HepG2 (cell line): ENCODE measurements around the gene TAF11. TPM values are rescaled to one million over a fixed set of nuclear protein-coding genes. Genes with fewer than 3 reads are reported as not detected.
A peak's percentile ranks its signal among the peaks of the same experiment; 100 is the strongest.

ENCODE experiments used
- BRD4 ChIP-seq: sonication (generic); formaldehyde crosslinking; IDR thresholded peaks from 2 replicates; pipeline ENCODE4 v1.4.0; 2020; ENCODE audit warnings: missing genetic modification reagents
- CCAR2 ChIP-seq: fragments of 200-400 bp; formaldehyde crosslinking; optimal IDR thresholded peaks from 2 replicates; pipeline ENCODE3; 2018; ENCODE audit warnings: low read depth, mild to moderate bottlenecking, low read length, moderate library complexity
- FOSL1 ChIP-seq: sonication (generic); formaldehyde crosslinking; IDR thresholded peaks from 2 replicates; pipeline ENCODE4 v1.9.0; 2021; ENCODE audit warnings: missing genetic modification reagents, borderline replicate concordance
- GZF1 ChIP-seq: sonication (generic); formaldehyde crosslinking; IDR thresholded peaks from 2 replicates; pipeline ENCODE4 v1.5.1; 2020; ENCODE audit warnings: mild to moderate bottlenecking, missing genetic modification reagents
- MTA1 ChIP-seq: sonication (generic); formaldehyde crosslinking; IDR thresholded peaks from 2 replicates; pipeline ENCODE4 v1.4.0; 2020; ENCODE audit warnings: missing genetic modification reagents, mild to moderate bottlenecking, borderline replicate concordance
- PCBP1 ChIP-seq: fragments of 200-400 bp; formaldehyde crosslinking; IDR thresholded peaks from 2 replicates; pipeline ENCODE4 v1.6.1; 2017; ENCODE audit warnings: mild to moderate bottlenecking, low read depth, low read length, borderline replicate concordance
- RFX3 ChIP-seq: IDR thresholded peaks from 2 replicates; pipeline ENCODE4 v1.6.1; 2016; ENCODE audit warnings: missing biosample characterization, missing genetic modification reagents
- SOX5 ChIP-seq: IDR thresholded peaks from 2 replicates; pipeline ENCODE4 v1.6.1; 2016; ENCODE audit warnings: borderline replicate concordance
- YY1 ChIP-seq: IDR thresholded peaks from 2 replicates; pipeline ENCODE4 v1.6.1; 2011; ENCODE audit warnings: low read length, low read depth, moderate library complexity, mild to moderate bottlenecking; ENCODE audit not compliant: insufficient read depth, insufficient replicate concordance
- ZBTB38 ChIP-seq: sonication (generic); formaldehyde crosslinking; IDR thresholded peaks from 2 replicates; pipeline ENCODE4 v1.5.1; 2020; ENCODE audit warnings: mild to moderate bottlenecking, missing genetic modification reagents
- ZEB1 ChIP-seq: IDR thresholded peaks from 2 replicates; pipeline ENCODE4 v1.6.1; 2012; ENCODE audit warnings: mild to moderate bottlenecking, low read depth, inconsistent platforms; ENCODE audit not compliant: insufficient replicate concordance
- ZMYM3 ChIP-seq: sonication (generic); formaldehyde crosslinking; IDR thresholded peaks from 2 replicates; pipeline ENCODE4 v1.5.1; 2020; ENCODE audit warnings: mild to moderate bottlenecking, missing genetic modification reagents
- ZNF251 ChIP-seq: sonication (generic); formaldehyde crosslinking; IDR thresholded peaks from 2 replicates; pipeline ENCODE4 v1.9.0; 2021; ENCODE audit warnings: mild to moderate bottlenecking, missing genetic modification reagents
- ZNF253 ChIP-seq: sonication (generic); formaldehyde crosslinking; IDR thresholded peaks from 2 replicates; pipeline ENCODE4 v1.8.0; 2022; ENCODE audit warnings: mild to moderate bottlenecking, missing genetic modification reagents, borderline replicate concordance
- ZNF589 ChIP-seq: sonication (generic); formaldehyde crosslinking; conservative IDR thresholded peaks from 2 replicates; pipeline ENCODE4 v1.8.0; 2022; ENCODE audit warnings: mild to moderate bottlenecking, moderate library complexity, missing genetic modification reagents
- polyA plus RNA-seq, 8 experiments: library from polyadenylated mRNA; depleted of rRNA in 3 of 8; stranded (reverse) in 7 of 8; unstranded in 1 of 8; fragments of >200 nt; fragmentation: Illumina TruSeq in 4 of 8; extraction: Trizol in 4 of 8; gene quantifications; 2 replicates each; pipeline versions ENCODE4 v1.2.1 to v1.2.3, GENCODE V29; 2011 to 2016; ENCODE audit warnings: low read depth in 4 of 8, missing spikeins in 1 of 8, mixed read lengths in 1 of 8; ENCODE audit not compliant: insufficient read depth in 1 of 8
- total RNA-seq, 5 experiments: library from RNA; depleted of rRNA; stranded (reverse); fragments of >200 nt; fragmentation: Illumina TruSeq; extraction: Trizol; gene quantifications; 2 replicates each; pipeline ENCODE4 v1.2.3, GENCODE V29; 2016; ENCODE audit warnings: low read depth in 1 of 5
- TF ChIP-seq, protein P1 (sequence below): sonication (generic); formaldehyde crosslinking; IDR thresholded peaks from 2 replicates; pipeline ENCODE4 v1.4.0; 2020; ENCODE audit warnings: low read depth, mild to moderate bottlenecking, missing genetic modification reagents
- TF ChIP-seq, protein P2 (sequence below): sonication (generic); formaldehyde crosslinking; IDR thresholded peaks from 2 replicates; pipeline ENCODE4; 2020; ENCODE audit warnings: missing genetic modification reagents, mild to moderate bottlenecking, borderline replicate concordance
- TF ChIP-seq, protein P3 (sequence below): sonication (generic); formaldehyde crosslinking; IDR thresholded peaks from 2 replicates; pipeline ENCODE4 v1.8.0; 2022; ENCODE audit warnings: mild to moderate bottlenecking, missing genetic modification reagents
- TF ChIP-seq, protein P4 (sequence below): IDR thresholded peaks from 2 replicates; pipeline ENCODE4 v1.6.1; 2018; ENCODE audit warnings: missing genetic modification reagents, mild to moderate bottlenecking, missing compliant biosample characterization
- TF ChIP-seq, protein P5 (sequence below): sonication (generic); formaldehyde crosslinking; IDR thresholded peaks from 2 replicates; pipeline ENCODE4 v1.4.0; 2020; ENCODE audit warnings: missing genetic modification reagents

TAF11 gene
- total and polyA plus RNA-seq, 2 of the 13 experiments (the other 11 are each of a cell fraction or from before 2014, with no cell fraction given): 35.4 to 73.6 TPM

DNA sequence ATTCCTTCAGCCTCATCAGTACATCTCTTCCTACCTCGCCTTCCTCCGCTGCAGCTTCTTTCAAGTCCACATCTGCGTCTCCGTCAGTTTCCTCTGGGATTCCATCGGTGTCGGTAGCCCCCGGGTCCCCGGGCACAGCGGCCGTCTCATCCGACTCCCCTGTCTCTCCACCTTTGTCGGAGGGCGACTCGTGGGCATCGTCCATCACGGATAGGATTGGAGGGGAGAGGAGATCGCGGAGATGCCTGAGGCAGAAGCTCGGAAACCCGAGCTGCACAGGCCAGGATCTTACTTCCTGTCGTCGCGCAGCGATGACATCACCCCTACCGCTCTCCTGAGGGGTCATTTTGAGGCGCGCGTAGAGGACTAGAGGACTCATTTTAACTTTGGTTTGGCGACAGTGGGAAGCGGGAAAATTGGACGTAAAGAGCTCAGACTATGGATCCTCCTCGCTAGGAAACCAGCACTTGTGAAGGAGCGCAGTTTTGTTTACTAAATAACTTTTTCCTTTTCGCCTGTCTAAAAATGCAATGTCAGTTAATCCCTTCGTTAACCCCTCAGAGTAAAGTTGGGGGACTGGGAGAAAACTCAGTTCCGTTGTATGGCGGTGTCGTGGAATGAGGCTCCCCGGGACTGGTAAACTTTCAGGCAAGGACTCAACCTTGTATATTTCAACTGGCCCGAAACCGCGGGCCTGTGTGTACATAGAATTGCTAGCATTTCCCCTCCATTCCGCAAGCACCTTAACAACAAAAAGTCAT, at the start of gene TAF11 (continued):
- peak; percentile 97 for TF ChIP-seq ZEB1
- peak; percentile 24; the same call in 1 of the 2 replicates for TF ChIP-seq MTA1 (CRISPR knock-in tag)
- no peak for TF ChIP-seq RFX3 (CRISPR knock-in tag)
- TF ChIP-seq, protein P1, sequence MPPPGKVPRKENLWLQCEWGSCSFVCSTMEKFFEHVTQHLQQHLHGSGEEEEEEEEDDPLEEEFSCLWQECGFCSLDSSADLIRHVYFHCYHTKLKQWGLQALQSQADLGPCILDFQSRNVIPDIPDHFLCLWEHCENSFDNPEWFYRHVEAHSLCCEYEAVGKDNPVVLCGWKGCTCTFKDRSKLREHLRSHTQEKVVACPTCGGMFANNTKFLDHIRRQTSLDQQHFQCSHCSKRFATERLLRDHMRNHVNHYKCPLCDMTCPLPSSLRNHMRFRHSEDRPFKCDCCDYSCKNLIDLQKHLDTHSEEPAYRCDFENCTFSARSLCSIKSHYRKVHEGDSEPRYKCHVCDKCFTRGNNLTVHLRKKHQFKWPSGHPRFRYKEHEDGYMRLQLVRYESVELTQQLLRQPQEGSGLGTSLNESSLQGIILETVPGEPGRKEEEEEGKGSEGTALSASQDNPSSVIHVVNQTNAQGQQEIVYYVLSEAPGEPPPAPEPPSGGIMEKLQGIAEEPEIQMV (CRISPR knock-in tag): peak; percentile 82; the same call in 1 of the 2 replicates
- no peak for TF ChIP-seq FOSL1 (CRISPR knock-in tag)
- TF ChIP-seq ZNF251 (CRISPR knock-in tag): no peak
- peak; percentile 84; the same call in 1 of the 2 replicates for TF ChIP-seq ZNF589 (CRISPR knock-in tag)
- TF ChIP-seq YY1: peak; percentile 85
- peak; percentile 92 for TF ChIP-seq ZBTB38 (CRISPR knock-in tag)
- TF ChIP-seq, protein P2, sequence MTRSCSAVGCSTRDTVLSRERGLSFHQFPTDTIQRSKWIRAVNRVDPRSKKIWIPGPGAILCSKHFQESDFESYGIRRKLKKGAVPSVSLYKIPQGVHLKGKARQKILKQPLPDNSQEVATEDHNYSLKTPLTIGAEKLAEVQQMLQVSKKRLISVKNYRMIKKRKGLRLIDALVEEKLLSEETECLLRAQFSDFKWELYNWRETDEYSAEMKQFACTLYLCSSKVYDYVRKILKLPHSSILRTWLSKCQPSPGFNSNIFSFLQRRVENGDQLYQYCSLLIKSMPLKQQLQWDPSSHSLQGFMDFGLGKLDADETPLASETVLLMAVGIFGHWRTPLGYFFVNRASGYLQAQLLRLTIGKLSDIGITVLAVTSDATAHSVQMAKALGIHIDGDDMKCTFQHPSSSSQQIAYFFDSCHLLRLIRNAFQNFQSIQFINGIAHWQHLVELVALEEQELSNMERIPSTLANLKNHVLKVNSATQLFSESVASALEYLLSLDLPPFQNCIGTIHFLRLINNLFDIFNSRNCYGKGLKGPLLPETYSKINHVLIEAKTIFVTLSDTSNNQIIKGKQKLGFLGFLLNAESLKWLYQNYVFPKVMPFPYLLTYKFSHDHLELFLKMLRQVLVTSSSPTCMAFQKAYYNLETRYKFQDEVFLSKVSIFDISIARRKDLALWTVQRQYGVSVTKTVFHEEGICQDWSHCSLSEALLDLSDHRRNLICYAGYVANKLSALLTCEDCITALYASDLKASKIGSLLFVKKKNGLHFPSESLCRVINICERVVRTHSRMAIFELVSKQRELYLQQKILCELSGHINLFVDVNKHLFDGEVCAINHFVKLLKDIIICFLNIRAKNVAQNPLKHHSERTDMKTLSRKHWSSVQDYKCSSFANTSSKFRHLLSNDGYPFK (CRISPR knock-in tag): peak; percentile 75
- TF ChIP-seq CCAR2: peak; percentile 55
- TF ChIP-seq, protein P3, sequence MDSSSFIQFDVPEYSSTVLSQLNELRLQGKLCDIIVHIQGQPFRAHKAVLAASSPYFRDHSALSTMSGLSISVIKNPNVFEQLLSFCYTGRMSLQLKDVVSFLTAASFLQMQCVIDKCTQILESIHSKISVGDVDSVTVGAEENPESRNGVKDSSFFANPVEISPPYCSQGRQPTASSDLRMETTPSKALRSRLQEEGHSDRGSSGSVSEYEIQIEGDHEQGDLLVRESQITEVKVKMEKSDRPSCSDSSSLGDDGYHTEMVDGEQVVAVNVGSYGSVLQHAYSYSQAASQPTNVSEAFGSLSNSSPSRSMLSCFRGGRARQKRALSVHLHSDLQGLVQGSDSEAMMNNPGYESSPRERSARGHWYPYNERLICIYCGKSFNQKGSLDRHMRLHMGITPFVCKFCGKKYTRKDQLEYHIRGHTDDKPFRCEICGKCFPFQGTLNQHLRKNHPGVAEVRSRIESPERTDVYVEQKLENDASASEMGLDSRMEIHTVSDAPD (CRISPR knock-in tag): 0 out of 2 replicates have a peak, but pooled peaks have one; percentile 18
- TF ChIP-seq, protein P4, sequence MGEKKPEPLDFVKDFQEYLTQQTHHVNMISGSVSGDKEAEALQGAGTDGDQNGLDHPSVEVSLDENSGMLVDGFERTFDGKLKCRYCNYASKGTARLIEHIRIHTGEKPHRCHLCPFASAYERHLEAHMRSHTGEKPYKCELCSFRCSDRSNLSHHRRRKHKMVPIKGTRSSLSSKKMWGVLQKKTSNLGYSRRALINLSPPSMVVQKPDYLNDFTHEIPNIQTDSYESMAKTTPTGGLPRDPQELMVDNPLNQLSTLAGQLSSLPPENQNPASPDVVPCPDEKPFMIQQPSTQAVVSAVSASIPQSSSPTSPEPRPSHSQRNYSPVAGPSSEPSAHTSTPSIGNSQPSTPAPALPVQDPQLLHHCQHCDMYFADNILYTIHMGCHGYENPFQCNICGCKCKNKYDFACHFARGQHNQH (CRISPR knock-in tag): peak; percentile 89; the same call in 1 of the 2 replicates
- TF ChIP-seq, protein P5, sequence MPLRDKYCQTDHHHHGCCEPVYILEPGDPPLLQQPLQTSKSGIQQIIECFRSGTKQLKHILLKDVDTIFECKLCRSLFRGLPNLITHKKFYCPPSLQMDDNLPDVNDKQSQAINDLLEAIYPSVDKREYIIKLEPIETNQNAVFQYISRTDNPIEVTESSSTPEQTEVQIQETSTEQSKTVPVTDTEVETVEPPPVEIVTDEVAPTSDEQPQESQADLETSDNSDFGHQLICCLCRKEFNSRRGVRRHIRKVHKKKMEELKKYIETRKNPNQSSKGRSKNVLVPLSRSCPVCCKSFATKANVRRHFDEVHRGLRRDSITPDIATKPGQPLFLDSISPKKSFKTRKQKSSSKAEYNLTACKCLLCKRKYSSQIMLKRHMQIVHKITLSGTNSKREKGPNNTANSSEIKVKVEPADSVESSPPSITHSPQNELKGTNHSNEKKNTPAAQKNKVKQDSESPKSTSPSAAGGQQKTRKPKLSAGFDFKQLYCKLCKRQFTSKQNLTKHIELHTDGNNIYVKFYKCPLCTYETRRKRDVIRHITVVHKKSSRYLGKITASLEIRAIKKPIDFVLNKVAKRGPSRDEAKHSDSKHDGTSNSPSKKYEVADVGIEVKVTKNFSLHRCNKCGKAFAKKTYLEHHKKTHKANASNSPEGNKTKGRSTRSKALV (CRISPR knock-in tag): no peak
- peak; percentile 77 for TF ChIP-seq SOX5 (CRISPR knock-in tag)
- TF ChIP-seq BRD4: no peak
- peak; percentile 30; the same call in 1 of the 2 replicates for TF ChIP-seq ZMYM3 (CRISPR knock-in tag)
- no peak for TF ChIP-seq PCBP1
- TF ChIP-seq ZNF253: no peak
- TF ChIP-seq GZF1 (CRISPR knock-in tag): peak; percentile 97
